H1 (cell line): Measurements from ENCODE around the gene TAS2R19.

Source experiments
- ATF2 ChIP-seq: IDR thresholded peaks from 2 replicates; pipeline ENCODE4 v1.6.1; 2012; ENCODE audit warnings: low read length, inconsistent platforms
- CHD2 ChIP-seq: IDR thresholded peaks from 2 replicates; pipeline ENCODE4 v1.6.1; 2012; ENCODE audit warnings: low read length, improper control_type of control experiment
- CTBP2 ChIP-seq: IDR thresholded peaks from 2 replicates; pipeline ENCODE4 v1.7.0; 2011; ENCODE audit warnings: borderline replicate concordance, mild to moderate bottlenecking, moderate library complexity, mixed read lengths, low read length; ENCODE audit not compliant: insufficient read depth, insufficient read length
- CTCF ChIP-seq, 3 experiments: IDR thresholded peaks; 1 replicate in 2 of 3; 2 replicates in 1 of 3; pipeline versions ENCODE4 v1.5.1 to v1.6.1; 2011; ENCODE audit warnings: low read length in 3 of 3, mild to moderate bottlenecking in 3 of 3, inconsistent platforms in 2 of 3, low read depth in 1 of 3, moderate library complexity in 1 of 3; ENCODE audit not compliant: insufficient read depth in 1 of 3; ENCODE audit errors: control extremely low read depth in 1 of 3
- EGR1 ChIP-seq: IDR thresholded peaks from 2 replicates; pipeline ENCODE4 v1.6.1; 2011; ENCODE audit warnings: low read depth, low read length, borderline replicate concordance
- EZH2 ChIP-seq: fragments of 200-600 bp; sonication (generic); IDR thresholded peaks from 2 replicates; pipeline ENCODE4 v1.7.1; 2012; ENCODE audit warnings: low read depth, mild to moderate bottlenecking, moderate library complexity, low read length, inconsistent platforms; ENCODE audit not compliant: severe bottlenecking
- GABPA ChIP-seq: IDR thresholded peaks from 2 replicates; pipeline ENCODE4 v1.6.1; 2011; ENCODE audit warnings: mild to moderate bottlenecking, low read length, moderate library complexity, borderline replicate concordance; ENCODE audit not compliant: insufficient read depth
- POLR2A ChIP-seq, 2 experiments: IDR thresholded peaks; 1 replicate in 1 of 2; 2 replicates in 1 of 2; pipeline ENCODE4 v1.6.1; 2011; ENCODE audit warnings: low read depth in 2 of 2, low read length in 2 of 2, mild to moderate bottlenecking in 2 of 2; ENCODE audit errors: control extremely low read depth in 1 of 2
- POLR2AphosphoS5 ChIP-seq: IDR thresholded peaks from 2 replicates; pipeline ENCODE4 v1.6.1; 2011; ENCODE audit warnings: low read depth, low read length
- RAD21 ChIP-seq, 2 experiments: IDR thresholded peaks in 1 of 2; conservative IDR thresholded peaks in 1 of 2; 2 replicates each; pipeline ENCODE4 v1.6.1; 2011; ENCODE audit warnings: low read depth in 2 of 2, low read length in 2 of 2, improper control_type of control experiment in 1 of 2, inconsistent platforms in 1 of 2, mild to moderate bottlenecking in 1 of 2, moderate library complexity in 1 of 2
- SIN3A ChIP-seq, 2 experiments: IDR thresholded peaks in 1 of 2; conservative IDR thresholded peaks in 1 of 2; 2 replicates each; pipeline ENCODE4 v1.6.1; 2011 to 2012; ENCODE audit warnings: low read length in 2 of 2, improper control_type of control experiment in 1 of 2, low read depth in 1 of 2, mild to moderate bottlenecking in 1 of 2
- SIX5 ChIP-seq: IDR thresholded peaks from 2 replicates; pipeline ENCODE4 v1.6.1; 2011; ENCODE audit warnings: mild to moderate bottlenecking, low read depth, low read length
- TAF1 ChIP-seq: IDR thresholded peaks from 2 replicates; pipeline ENCODE4 v1.6.1; 2011; ENCODE audit warnings: mild to moderate bottlenecking, low read depth, low read length
- USF2 ChIP-seq: IDR thresholded peaks from 2 replicates; pipeline ENCODE4 v1.6.1; 2011; ENCODE audit warnings: low read length, improper control_type of control experiment

GRCh38 chr12:11007608-11008007 lies 14.8 kb downstream of the TAS2R19 start:
- TF ChIP-seq POLR2AphosphoS5 (no peak), EGR1 (no peak), SIX5 (no peak), POLR2A (IDR thresholded peaks at IDR 0.05; ENCODE audit: control extremely low read depth in 1 of 2, low read depth in 2 of 2, low read length in 2 of 2) (no peak), TAF1 (no peak), CTCF (IDR thresholded peaks at IDR 0.05; ENCODE audit: control extremely low read depth in 1 of 3, insufficient read depth in 1 of 3, low read depth in 1 of 3, low read length in 3 of 3) (no peak), ATF2 (no peak), GABPA (no peak), USF2 (no peak), CTBP2 (no peak), RAD21 (IDR thresholded peaks at IDR 0.05 in 1 of 2, conservative IDR thresholded peaks at IDR 0.05 in 1 of 2; ENCODE audit: low read depth in 2 of 2, low read length in 2 of 2) (no peak), SIN3A (conservative IDR thresholded peaks at IDR 0.05 in 1 of 2, IDR thresholded peaks at IDR 0.05 in 1 of 2; ENCODE audit: low read depth in 1 of 2, low read length in 2 of 2) (no peak), EZH2 (no peak), CHD2 (no peak)
